OCI-LY7 (cell line): ENCODE results near the gene MTUS2. TPM values are rescaled to one million over a fixed set of nuclear protein-coding genes. Genes with fewer than 3 reads are reported as not detected.

Experiments used
- BruUV-seq: library from RNA; stranded (reverse); fragments of 400-500 nt; replicated peaks from 2 replicates; lab custom pipeline; 2021; lab: Mats Ljungman, UMichigan
- CTCF ChIA-PET: fragments of 300-600 bp; sonication (Branson Sonifier 250); formaldehyde crosslinking; loops from one replicate; lab custom pipeline; 2022; ENCODE audit warnings: antibody characterized with exemption; ENCODE audit not compliant: unreplicated experiment; lab: Charles Lee
- POLR2A ChIA-PET: fragments of 300-600 bp; sonication (Branson Sonifier 250); formaldehyde crosslinking; loops from one replicate; lab custom pipeline; 2022; ENCODE audit warnings: antibody characterized with exemption; lab: Charles Lee
- DNase-seq: peaks from one replicate; pipeline ENCODE4 v3.0.0-alpha.2; 2015; ENCODE audit warnings: low spot score
- H2AFZ ChIP-seq: fragments of 200-600 bp; sonication (generic), shearing (Covaris generic); 2 replicates; pipeline ENCODE4 v1.6.1; 2014; ENCODE audit warnings: mild to moderate bottlenecking, antibody characterized with exemption, low read length, moderate library complexity
- H3K27ac ChIP-seq: fragments of 200-600 bp; sonication (generic); 2 replicates; pipeline ENCODE4 v1.5.1; 2014; ENCODE audit warnings: mixed run types, low read depth, mild to moderate bottlenecking, moderate library complexity, low read length, inconsistent platforms; ENCODE audit not compliant: poor library complexity, severe bottlenecking
- H3K36me3 ChIP-seq: fragments of 200-600 bp; sonication (generic); 2 replicates; pipeline ENCODE4 v1.6.1; 2014; ENCODE audit warnings: mild to moderate bottlenecking, antibody characterized with exemption, low read length, moderate library complexity, mixed read lengths; ENCODE audit not compliant: insufficient read depth
- H3K4me1 ChIP-seq: fragments of 200-600 bp; sonication (generic); 2 replicates; pipeline ENCODE4 v1.5.1; 2014; ENCODE audit warnings: mild to moderate bottlenecking, low read length; ENCODE audit not compliant: insufficient read depth, poor library complexity, severe bottlenecking
- H3K4me2 ChIP-seq: fragments of 200-600 bp; sonication (generic); 2 replicates; pipeline ENCODE4 v1.6.1; 2014; ENCODE audit warnings: mild to moderate bottlenecking, low read length
- H3K4me3 ChIP-seq: fragments of 200-600 bp; sonication (generic); 2 replicates; pipeline ENCODE4 v1.5.1; 2014; ENCODE audit warnings: mild to moderate bottlenecking, low read depth, low read length; ENCODE audit not compliant: poor library complexity, severe bottlenecking
- H3K79me2 ChIP-seq: fragments of 200-600 bp; sonication (generic); 2 replicates; pipeline ENCODE4 v1.6.1; 2016; ENCODE audit warnings: low read depth, mild to moderate bottlenecking, low read length, moderate library complexity, mixed read lengths; ENCODE audit not compliant: insufficient read depth
- H3K9me2 ChIP-seq: fragments of 200-600 bp; sonication (generic); 2 replicates; pipeline ENCODE4 v1.6.1; 2016; ENCODE audit warnings: mild to moderate bottlenecking, low read length, mixed read lengths; ENCODE audit not compliant: insufficient read depth
- H3K9me3 ChIP-seq: fragments of 200-600 bp; sonication (generic); 2 replicates; pipeline ENCODE4 v1.6.1; 2014; ENCODE audit warnings: mild to moderate bottlenecking, mixed run types, low read length, mixed read lengths
- H4K20me1 ChIP-seq: fragments of 200-600 bp; sonication (generic); 2 replicates; pipeline ENCODE4 v1.6.1; 2014; ENCODE audit warnings: mild to moderate bottlenecking, antibody characterized with exemption, low read length, moderate library complexity, mixed read lengths; ENCODE audit not compliant: insufficient read depth
- EZH2phosphoT487 ChIP-seq: fragments of 200-600 bp; sonication (generic); IDR thresholded peaks from 2 replicates; pipeline ENCODE4 v1.6.1; 2018; ENCODE audit warnings: low read depth, borderline replicate concordance, mild to moderate bottlenecking, mixed run types, antibody characterized with exemption, low read length, moderate library complexity, mixed read lengths
- intact Hi-C: fragments of 100-400 bp; cut with micrococcal nuclease; formaldehyde crosslinking; loops from one replicate; pipeline ENCODE4 v1.10.0; 2022; ENCODE audit not compliant: unreplicated experiment
- total RNA-seq, 2 experiments: library from RNA; depleted of rRNA in 1 of 2; stranded (reverse); fragments of >200 nt in 1 of 2; shearing (Covaris generic) in 1 of 2; gene quantifications; 2 replicates each; pipeline ENCODE4 v1.2.3, GENCODE V29; 2014 to 2022
- TF ChIP-seq, protein P1 (sequence below): fragments of 200-600 bp; sonication (generic); conservative IDR thresholded peaks from 2 replicates; pipeline ENCODE4 v1.5.1; 2014; ENCODE audit warnings: mild to moderate bottlenecking, antibody characterized with exemption, low read length, moderate library complexity, mixed read lengths

The MTUS2 gene
- total RNA-seq, 2 experiments from 2014 or later: 0.16 to 9.8 TPM

DNA sequence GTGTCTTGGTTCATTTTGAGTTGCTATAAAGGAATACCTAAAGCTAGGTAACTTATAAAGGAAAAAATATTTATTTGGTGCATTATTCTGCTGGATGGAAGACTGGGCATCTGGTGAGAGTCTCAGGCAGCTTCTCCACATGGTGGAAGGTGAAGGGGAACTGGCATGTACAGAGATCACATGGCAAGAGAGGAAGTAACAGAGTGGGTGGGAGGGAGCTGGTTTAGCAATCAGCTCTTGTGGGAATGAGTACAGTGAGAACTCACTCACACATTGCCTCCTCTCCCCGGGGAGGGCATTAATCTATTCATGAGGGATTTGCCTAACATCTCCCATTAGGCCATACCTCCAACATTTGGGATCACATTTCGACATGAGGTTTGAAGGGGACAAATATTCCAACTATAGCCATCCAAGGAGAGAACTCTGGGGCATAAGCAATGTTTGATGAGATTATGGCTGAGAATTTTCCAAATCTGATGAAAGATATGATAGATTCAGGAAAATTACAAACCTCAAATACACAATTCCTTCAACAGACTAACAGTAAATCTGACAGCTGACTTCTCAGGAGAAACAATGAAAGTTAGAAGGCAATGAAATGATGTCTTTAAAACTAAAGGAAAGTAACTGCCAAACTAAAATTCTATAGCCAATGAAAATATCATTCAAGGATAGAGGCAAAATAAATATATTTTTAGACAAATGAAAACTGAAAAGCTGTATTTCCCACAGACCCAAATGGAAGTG lies 52.5 kb downstream of the MTUS2 start:
- H3K27ac ChIP-seq: no peak overlapping the region
- ChIA-PET POLR2A (interaction anchor here (0.6 kb wide), 1 partner anchor 207 kb away, joined by 3 read pairs; no protein-coding TSS in a partner anchor), CTCF (no interaction called here)
- no peaks in the 10 kb centered on the region for H3K36me3 ChIP-seq
- no peaks in the 10 kb centered on the region for H4K20me1 ChIP-seq
- no peaks in the 10 kb centered on the region for H3K9me3 ChIP-seq
- H3K4me2 ChIP-seq: no peak overlapping the region
- no TSS peak for BruUV-seq
- no peak overlapping the region for H3K4me3 ChIP-seq
- H2AFZ ChIP-seq: no peak overlapping the region
- TF ChIP-seq, protein P1, sequence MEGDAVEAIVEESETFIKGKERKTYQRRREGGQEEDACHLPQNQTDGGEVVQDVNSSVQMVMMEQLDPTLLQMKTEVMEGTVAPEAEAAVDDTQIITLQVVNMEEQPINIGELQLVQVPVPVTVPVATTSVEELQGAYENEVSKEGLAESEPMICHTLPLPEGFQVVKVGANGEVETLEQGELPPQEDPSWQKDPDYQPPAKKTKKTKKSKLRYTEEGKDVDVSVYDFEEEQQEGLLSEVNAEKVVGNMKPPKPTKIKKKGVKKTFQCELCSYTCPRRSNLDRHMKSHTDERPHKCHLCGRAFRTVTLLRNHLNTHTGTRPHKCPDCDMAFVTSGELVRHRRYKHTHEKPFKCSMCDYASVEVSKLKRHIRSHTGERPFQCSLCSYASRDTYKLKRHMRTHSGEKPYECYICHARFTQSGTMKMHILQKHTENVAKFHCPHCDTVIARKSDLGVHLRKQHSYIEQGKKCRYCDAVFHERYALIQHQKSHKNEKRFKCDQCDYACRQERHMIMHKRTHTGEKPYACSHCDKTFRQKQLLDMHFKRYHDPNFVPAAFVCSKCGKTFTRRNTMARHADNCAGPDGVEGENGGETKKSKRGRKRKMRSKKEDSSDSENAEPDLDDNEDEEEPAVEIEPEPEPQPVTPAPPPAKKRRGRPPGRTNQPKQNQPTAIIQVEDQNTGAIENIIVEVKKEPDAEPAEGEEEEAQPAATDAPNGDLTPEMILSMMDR: no peak
- TF ChIP-seq EZH2phosphoT487: no peak
- intact Hi-C loops: no loop called here
- no peak for DNase-seq
- no peaks in the 10 kb centered on the region for H3K9me2 ChIP-seq
- no peaks in the 10 kb centered on the region for H3K79me2 ChIP-seq
- no peaks in the 10 kb centered on the region for H3K4me1 ChIP-seq

DNA sequence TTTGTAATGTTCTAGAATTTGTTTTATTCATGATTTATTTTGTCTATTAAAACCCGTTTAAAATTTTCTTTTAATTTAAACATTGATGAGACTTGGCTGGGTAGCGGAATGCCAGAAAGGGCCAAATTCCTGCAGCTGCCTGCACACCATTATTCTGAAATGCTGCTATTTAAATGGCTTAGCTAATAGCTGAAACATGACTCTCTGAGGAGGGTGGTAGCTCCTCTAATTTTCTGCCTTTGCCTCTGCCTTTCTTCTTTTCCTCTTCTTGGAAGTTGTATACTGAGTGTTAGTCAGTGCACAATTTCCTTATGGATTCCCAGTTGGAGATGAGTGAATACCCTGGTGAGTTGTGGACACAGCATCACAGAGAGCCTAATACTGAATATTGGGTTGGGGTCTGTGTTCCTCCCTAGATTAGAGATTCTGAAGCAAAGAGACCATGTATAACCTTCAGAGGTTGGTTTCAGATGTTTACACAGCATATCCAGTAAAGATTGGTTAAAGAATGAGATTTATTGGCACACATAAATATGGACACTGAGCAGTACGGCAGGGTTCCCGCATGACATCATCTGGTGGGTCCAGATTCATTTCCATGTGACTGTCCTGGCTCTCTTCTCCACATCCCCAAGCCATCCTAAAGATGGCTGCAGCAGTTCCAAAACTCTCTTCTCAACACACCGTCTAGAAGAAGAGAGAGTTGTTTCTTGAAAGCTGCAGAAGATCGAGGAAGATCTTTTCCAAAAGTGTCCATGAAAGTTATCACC lies 55.9 kb downstream of the MTUS2 start:
- Histone ChIP-seq H3K4me3 (no peak overlapping the region), H3K27ac (no peak overlapping the region), H3K79me2 (no peaks in the 10 kb centered on the region), H3K9me2 (no peaks in the 10 kb centered on the region), H3K36me3 (no peaks in the 10 kb centered on the region), H4K20me1 (no peaks in the 10 kb centered on the region), H2AFZ (no peak overlapping the region), H3K4me1 (no peaks in the 10 kb centered on the region), H3K9me3 (no peaks in the 10 kb centered on the region), H3K4me2 (no peak overlapping the region)
- ChIA-PET POLR2A (no interaction called here), CTCF (no interaction called here)
- intact Hi-C loops: no loop called here
- BruUV-seq: no TSS peak
- no peak for TF ChIP-seq EZH2phosphoT487
- TF ChIP-seq, protein P1: no peak
- DNase-seq: no peak
